ENCODE data around the gene COX4I2. TPM values are rescaled to one million over a fixed set of nuclear protein-coding genes. Genes with fewer than 3 reads are reported as not detected.
"Not testable (repeated sequence)": the region's sequence is repeated elsewhere in the genome, so short reads cannot be mapped to it uniquely, and the experiment has no call there.

Gene COX4I2
- 1 to 10 TPM; 1.8 to 3.0 (median 2.4) TPM for polyA plus RNA-seq (ENCODE audit: insufficient read length in 4 of 4)

DNA sequence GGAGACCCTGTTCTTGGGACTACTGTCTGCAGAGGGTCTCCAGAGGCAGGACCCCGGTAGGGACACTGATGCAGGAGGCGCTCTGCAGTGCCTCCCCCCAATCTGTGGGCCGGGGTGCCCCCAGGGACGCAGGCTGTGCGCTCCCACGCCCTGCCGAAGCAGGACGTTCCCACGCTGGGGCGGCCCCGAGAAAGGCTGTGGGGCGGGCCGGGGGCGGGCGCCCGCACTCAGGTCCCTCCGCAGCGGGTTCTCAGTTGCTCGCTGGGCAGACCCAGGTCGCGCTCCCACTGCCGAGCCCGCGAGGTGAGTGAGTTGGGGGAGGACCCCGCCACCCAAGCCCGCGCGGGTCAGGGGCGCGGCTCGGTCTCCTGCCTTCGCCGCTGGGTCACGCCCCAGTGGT is at the start of gene COX4I2:
COX4I2 (plus strand) TSS at position 253 of the 400 bp plus-strand sequence. CDS start 1,106 bp downstream, outside the sequence.
- DNase-seq (ENCODE audit: low read depth in 4 of 4, low spot score in 2 of 4), result no peak

DNA sequence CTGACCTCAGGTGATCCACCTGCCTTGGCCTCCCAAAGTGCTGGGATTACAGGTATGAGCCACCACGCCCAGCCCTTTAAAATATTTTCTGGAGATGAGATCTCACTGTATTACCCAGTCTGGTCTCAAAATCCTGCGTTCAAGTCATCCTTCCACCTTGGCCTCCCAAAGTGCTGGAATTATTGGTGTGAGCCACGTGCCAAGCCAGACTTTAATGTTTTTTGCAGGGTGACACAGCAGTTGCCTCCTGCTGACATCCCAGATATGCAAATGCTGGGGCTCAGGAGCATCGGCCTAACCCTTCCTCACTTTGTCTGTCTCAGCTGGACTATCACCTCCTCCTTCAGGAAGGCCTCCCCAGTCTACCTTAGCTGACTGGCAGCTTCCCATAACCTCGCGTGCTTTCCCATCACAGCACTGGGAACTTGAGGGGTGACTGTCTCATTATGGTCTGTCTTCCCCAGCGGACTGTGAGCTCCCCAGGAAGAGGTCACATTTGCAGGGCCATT is 46.9 kb upstream of the COX4I2 start:
- DNase-seq (ENCODE audit: low read depth in 4 of 4, low spot score in 2 of 4), result no peak

DNA sequence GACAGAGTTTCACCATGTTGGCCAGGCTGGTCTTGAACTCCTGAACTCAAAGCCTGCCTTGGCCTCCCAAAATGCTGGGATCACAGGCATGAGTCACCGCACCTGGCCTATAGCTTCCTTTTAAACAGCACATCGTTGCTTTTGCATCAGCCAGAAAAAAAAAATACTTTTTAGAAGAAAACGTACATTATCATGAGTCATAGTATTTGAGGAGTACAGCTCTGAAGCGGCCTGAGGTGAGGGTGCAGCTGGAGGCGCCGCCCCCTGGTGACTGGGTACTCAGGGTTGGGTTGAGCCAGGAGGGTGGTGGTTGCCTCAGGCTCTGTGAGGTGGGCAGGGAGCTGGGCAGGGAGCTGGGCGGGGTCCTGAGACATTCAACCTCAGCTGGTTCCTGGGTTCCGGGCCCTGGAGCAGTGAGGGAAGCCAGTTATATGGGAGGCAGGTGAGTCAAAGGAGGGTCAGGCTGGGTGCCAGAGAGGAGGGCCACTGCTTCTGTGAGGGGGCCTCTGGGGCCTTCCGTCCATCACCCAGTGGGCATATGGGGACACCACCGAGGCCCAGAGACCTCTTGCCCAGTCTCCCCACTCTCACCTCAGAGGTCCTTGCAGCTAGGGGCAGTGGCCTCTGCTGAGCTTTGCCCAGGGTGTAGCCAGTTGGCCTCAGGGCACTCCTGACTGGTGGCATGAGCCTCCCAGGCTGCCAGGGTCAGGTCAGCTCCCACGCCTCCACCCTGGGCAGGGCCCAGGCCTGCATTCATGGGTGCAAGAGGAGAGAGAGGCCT is 44.3 kb upstream of the COX4I2 start:
- DNase-seq (ENCODE audit: low read depth in 4 of 4, low spot score in 2 of 4), result no peak

DNA sequence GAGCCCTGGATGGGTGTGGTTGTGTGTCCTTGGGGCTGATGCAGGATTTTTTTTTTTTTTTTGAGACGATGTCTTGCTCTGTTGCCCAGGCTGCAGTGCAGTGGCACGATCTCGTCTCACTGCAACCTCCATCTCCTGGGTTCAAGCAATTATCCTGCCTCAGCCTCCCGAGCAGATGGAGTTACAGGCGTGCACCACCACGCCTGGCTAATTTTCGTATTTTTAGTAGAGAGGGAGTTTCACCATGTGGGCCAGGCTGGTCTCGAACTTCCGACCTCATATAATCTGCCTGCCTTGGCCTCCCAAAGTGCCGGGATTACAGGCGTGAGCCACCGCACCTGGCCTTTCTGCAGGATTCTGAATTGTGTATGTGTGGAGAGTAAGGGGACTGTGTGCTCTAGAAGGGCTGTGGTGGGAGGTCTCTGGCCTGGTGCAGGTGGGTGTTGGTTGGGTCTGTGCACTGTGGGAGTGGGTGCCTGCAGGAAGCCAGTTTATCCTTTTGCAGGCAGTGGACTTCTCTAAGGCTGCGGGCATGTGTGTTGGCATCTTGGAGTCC is 43.6 kb upstream of the COX4I2 start:
- DNase-seq (ENCODE audit: low read depth in 4 of 4, low spot score in 2 of 4), result no peak

DNA sequence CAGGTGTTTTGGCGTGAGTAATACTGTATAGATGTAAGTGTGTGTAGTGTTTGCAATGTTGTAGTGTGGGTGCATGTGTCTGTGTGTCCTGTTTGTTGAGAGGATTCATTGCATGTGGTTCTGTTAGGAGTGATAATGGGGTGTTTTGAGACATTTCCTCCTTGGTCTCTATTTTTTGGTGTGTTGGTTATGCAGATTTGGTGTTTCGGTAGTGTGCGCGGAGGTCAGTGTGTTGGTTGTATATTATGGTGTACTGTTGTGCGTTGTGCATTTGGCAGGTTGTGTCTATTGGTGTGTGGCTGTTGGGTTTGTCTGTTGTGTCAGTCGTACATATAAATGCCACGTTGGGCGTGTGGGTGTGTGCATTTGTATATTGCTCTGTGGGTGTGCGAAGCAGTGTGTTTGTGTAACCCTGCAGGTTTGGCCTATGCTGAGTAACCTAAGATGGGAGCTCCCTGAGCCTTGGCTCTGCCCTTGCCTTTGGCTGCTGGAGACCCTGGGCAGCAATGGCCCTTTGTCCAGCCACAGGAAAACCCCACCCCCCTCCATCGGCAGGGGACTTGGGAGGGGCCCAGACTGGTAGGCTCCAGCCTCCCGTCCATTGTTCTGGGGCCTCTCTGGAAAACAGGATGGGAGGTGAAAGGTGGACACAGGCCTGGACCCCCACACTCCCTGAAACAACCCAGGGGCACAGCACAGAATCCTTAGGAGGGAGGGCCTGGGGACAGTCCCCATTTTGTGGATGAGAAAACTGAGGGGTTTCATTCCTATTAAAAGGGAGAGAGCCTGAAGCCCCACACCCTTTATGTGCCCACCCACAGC is 42.9 kb upstream of the COX4I2 start:
- DNase-seq (ENCODE audit: low read depth in 4 of 4, low spot score in 2 of 4), result no peak

DNA sequence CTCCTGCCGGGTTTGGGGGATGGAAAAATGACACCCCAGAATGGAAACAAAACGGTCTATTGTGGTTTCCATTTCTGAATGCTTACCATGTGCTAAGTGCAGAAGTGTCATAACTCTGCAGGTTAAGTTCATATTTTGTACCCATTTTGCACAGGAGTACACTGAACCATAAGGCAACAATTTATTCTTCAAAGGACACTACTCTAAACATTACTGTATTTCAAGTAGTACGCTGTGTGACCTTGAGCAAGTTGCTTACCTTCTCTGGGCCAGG is 42.4 kb upstream of the COX4I2 start:
- DNase-seq (ENCODE audit: low read depth in 4 of 4, low spot score in 2 of 4), result no peak

DNA sequence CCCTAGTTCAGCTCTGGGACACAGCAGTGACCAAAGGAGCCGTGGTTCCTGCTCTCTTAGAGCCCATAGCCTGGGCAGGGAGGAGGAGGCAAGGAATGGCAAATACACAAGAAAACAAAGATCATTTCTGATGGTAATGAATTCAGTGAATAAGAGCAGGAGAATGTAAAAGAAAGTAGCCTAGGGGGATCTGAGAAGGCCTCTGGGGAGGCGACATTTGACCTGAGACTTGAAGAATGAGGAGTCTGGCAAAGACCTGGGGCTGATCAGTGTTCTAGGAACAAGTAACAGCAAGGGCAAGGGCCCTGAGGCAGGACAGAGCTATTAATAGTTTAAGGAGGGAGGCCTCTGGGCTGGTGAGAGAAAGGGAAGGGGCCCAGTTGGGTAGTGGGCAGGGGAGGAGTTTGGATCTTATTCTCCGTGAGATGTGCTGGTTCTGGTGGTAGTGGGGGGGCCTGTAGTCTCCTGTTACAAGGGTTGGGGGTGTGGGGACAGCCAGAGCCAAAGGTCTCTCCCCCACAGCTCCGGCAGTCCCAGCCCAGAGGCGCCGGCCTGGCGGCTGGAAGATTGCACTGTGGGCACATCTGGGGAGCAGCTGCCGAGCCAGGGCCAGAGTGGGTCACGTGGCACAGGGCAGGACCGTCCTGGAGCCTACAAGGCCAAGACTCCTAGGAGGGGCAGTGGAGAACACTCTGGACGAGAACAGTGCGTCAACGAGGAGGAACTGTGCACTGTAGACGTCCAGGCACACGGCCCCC is 41.9 kb upstream of the COX4I2 start:
- no peak for DNase-seq (ENCODE audit: low read depth in 4 of 4, low spot score in 2 of 4)

GRCh38 chr20:31596412-31596715 is 41.3 kb upstream of the COX4I2 start:
- not testable (repeated sequence) for DNase-seq (ENCODE audit: low read depth in 4 of 4, low spot score in 2 of 4)

- DNase-seq (ENCODE audit: low read depth in 4 of 4, low spot score in 2 of 4), result no peak
Measured at GRCh38 chr20:31596831-31597480, 40.8 kb upstream of the COX4I2 start.

DNA sequence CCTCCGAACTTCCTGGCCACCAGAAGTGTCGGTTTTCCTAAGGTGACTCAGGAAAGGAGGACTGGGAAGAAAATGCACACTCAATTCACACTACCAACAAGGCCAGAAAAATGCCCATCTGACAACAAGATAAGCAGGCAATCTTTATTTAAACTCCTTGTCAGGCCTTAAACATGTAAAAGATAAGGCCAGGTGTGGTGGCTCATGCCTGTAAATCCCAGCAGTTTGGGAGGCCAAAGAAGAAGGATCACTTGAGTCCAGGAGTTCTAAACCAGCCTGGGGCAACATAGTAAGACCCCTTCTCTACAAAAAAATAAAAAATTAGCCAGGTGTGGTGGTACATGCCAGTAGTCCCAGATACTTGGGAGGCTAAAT is 40.2 kb upstream of the COX4I2 start:
- no peak for DNase-seq (ENCODE audit: low read depth in 4 of 4, low spot score in 2 of 4)

- DNase-seq (ENCODE audit: low read depth in 4 of 4, low spot score in 2 of 4), result no peak
Measured at GRCh38 chr20:31602431-31602778, 35.3 kb upstream of the COX4I2 start.

DNA sequence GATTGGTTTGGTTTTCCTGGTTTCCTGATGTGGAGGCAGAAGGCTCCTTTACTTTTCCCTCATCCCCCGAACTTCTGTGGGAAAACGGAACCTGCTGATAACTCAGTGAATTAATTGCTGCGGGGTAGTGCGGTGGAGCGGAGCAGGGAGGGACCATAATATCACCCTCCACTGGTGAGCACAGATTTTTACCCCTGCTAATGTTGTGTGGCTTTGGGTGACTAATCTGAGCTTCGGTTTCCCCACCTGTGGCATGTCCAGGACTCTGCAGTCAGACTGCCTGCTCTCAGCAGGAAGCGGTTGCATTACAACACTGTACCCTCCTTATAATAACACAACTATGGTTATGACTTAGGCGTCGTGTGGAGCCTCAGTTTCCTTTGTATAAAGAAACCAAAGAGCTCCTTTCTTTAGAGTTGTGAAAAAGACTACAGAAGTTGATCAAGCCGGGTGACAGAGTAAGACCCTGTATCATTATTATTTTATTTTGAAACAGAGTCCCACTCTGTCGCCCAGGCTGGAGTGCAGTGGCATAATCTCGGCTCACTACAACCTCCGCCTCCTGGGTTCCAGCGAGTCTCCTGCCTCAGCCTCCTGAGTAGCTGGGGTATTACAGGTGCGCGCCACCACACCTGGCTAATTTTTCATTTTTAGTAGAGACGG is 34.8 kb upstream of the COX4I2 start:
- no peak for DNase-seq (ENCODE audit: low read depth in 4 of 4, low spot score in 2 of 4)

DNA sequence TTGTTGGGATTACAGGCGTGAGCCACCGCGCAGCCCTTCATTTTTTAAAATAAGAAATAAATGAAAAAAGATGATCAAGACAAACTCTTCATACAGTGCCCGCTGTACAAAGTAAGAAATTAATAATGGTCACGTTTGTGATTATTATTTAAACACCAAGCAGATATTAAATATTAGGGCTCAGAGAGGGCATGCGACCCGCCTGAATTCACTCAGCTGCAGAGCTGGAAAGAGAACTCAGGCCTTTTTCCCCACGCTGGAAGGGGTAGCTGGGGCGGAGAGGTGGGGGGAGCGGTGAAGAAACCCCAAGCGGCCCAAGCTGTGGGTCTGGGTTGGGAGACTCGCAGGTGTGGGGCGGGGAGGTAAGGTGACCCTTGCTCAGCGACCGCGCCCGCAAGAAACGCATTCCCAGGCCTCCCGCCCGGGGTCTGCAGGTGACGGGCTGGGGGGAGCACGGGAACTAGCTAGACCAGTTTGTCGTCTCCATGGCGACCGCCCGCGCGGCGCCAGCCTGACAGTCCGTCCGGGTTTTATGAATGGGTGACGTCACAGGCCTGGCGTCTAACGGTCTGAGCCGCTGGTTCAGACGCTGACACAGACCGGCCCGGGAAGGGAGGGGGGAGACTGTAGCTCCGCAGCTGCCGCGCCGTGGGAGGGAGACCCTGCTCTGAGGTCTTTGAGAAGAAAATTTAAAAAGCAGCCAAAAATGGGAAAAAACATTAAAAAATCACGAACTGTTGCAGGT is 33.7 kb upstream of the COX4I2 start:
- DNase-seq (ENCODE audit: low read depth in 4 of 4, low spot score in 2 of 4), result peak in 3 of 4 donors; percentile 98 to 99 (median 99)

DNA sequence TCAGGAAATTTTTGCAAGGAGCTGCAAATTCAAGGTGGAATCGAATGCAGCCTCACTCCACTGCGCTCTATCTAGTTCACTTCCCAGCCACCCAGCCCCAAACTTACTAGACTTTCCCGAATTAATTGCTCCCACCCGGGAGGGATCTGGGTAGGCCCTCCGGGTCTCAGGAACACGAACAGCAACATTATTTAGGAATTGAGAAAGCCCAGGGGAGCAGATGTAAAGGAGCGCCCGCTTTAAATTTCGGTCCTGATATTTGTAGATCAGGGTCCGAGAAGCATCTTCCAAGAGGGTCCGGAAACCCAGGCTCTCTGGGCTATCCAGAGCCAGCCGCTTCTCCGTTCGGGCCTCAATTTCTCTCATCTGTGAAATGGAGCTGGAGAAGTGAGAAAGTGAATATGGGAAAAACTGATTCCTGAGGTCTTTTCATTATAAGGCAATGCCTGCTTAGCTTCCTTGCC is 33.1 kb upstream of the COX4I2 start:
- no peak for DNase-seq (ENCODE audit: low read depth in 4 of 4, low spot score in 2 of 4)

- DNase-seq (ENCODE audit: low read depth in 4 of 4, low spot score in 2 of 4), result peak in 3 of 4 donors; percentile 93 to 97 (median 96)
Measured at GRCh38 chr20:31605031-31605901, 32.4 kb upstream of the COX4I2 start, which contains the start of gene ID1. TSS of gene ID1 (plus strand) at chr20:31605289. CDS start at chr20:31605388, 99 bp downstream.

DNA sequence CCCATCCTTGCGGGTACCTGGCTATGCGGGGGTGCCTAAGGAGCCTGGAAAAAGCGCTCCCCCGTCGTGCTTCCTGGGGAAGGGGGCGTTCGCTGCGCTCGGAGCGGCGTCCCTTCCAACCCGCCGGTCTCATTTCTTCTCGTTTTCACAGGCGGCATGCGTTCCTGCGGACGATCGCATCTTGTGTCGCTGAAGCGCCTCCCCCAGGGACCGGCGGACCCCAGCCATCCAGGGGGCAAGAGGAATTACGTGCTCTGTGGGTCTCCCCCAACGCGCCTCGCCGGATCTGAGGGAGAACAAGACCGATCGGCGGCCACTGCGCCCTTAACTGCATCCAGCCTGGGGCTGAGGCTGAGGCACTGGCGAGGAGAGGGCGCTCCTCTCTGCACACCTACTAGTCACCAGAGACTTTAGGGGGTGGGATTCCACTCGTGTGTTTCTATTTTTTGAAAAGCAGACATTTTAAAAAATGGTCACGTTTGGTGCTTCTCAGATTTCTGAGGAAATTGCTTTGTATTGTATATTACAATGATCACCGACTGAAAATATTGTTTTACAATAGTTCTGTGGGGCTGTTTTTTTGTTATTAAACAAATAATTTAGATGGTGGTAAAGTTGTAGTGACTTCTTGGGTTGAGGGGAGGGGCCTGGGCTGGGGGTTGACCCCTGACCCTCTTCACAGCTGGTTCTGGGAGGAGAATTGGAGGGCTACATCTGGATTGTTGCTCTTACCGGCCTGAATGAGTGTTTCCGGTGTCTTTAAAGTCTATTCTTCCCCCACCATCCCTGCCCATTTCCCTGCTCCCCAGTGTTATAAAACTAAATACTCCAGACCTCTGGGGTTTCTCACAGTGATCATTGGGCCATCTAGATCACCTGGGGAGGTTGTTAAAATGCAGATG is 31.6 kb upstream of the COX4I2 start:
- DNase-seq (ENCODE audit: low read depth in 4 of 4, low spot score in 2 of 4), result no peak
